Transverse colon (tissue), 4 donors: Measurements from ENCODE around the gene ITPKB.

Source experiments
- CTCF ChIP-seq, 5 experiments: fragments of 200-600 bp in 3 of 5; fragments of 450-650 bp in 2 of 5; sonication (generic) in 3 of 5; IDR thresholded peaks; 1 replicate in 2 of 5; 2 replicates in 3 of 5; pipeline ENCODE4 v1.5.1; 2016 to 2017; ENCODE audit warnings: antibody characterized with exemption in 5 of 5, inconsistent platforms in 3 of 5, mild to moderate bottlenecking in 2 of 5, moderate library complexity in 1 of 5
- POLR2A ChIP-seq: fragments of 450-650 bp; IDR thresholded peaks from one replicate; pipeline ENCODE4 v1.6.1; 2016; ENCODE audit warnings: antibody characterized with exemption, mild to moderate bottlenecking, moderate library complexity
- POLR2AphosphoS5 ChIP-seq, 3 donors: sonication (generic); formaldehyde crosslinking; IDR thresholded peaks; one replicate each; pipeline ENCODE4 v1.6.1; 2016; ENCODE audit warnings: antibody characterized with exemption in 3 of 3

- TF ChIP-seq CTCF (IDR thresholded peaks at IDR 0.05): no peak
- no peak for TF ChIP-seq POLR2AphosphoS5 (IDR thresholded peaks at IDR 0.05)
- TF ChIP-seq POLR2A: no peak
These were observed 87.9 kb downstream of the ITPKB start for GRCh38 chr1:226651041-226651731.
